Measurements from ENCODE around the gene POLD4. TPM values are rescaled to one million over a fixed set of nuclear protein-coding genes. Genes with fewer than 3 reads are reported as not detected.

Gene POLD4
- total and polyA plus RNA-seq, 2 of the 13 experiments (the other 11 are each of a cell fraction or from before 2014, with no cell fraction given): 10.5 to 27.4 TPM

DNA sequence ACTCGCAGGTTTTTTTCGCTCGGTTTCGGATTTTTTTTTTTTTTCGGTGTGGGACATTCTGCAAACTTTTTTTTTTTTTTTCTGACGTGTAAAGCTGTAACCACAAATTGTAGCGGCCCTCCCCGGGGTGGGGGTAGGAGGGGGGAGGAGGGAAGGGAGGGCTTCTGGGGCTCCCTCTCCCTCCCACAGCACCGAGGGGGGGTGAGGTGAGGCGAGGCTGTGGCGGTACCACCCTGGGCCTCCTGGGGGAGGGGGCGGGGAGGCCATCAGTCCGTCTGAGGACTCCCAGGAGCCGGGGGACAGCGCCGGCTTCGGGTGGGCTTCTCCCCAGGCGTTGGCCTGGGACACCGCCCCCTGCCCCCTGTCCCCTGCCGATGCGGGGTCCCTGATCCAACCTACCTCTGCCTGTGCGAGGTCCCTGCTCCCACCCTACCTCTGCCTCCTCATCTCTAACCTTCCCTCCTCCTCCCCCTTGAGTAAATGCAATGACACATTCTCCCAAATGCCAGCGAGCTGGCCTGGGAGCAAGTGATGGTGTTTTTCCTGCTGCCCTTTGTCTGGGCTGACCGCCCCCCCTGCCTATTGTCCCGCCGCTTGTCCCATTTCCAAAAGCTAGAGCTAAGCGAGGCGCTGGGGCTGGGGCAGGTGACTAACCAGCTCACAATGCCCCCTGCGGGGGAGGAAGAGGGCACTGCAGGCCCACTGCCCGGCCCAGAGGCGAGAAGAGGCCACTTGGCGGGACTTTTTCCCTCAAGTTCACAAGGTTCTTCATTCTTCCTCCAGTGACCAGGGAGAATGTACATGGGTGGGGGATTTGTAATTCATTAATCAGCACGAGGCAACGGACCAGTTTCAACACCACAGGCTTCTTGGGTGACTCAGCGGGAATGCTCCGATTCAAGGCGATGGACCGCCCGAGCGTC lies 20.6 kb upstream of the POLD4 start (continued):
- TF ChIP-seq NFIB (CRISPR knock-in tag; IDR thresholded peaks at IDR 0.05; ENCODE audit: borderline replicate concordance) (no peak), HNF4A (CRISPR knock-in tag; IDR thresholded peaks at IDR 0.05) (no peak), ARNTL (CRISPR knock-in tag; IDR thresholded peaks at IDR 0.05) (no peak), ASH2L (IDR thresholded peaks at IDR 0.05; ENCODE audit: insufficient read length, low read depth, low read length) (no peak), ZNF431 (CRISPR knock-in tag; IDR thresholded peaks at IDR 0.05; ENCODE audit: borderline replicate concordance, low read depth) (no peak), SIX4 (CRISPR knock-in tag; IDR thresholded peaks at IDR 0.05) (no peak), ZFX (CRISPR knock-in tag; IDR thresholded peaks at IDR 0.05; ENCODE audit: low read depth) (no peak), ATM (IDR thresholded peaks at IDR 0.05; ENCODE audit: borderline replicate concordance) (no peak), ZNF614 (CRISPR knock-in tag; IDR thresholded peaks at IDR 0.05; ENCODE audit: borderline replicate concordance) (no peak), CHD4 (IDR thresholded peaks at IDR 0.05; ENCODE audit: borderline replicate concordance, low read length) (no peak), ZNF263 (CRISPR knock-in tag; IDR thresholded peaks at IDR 0.05) (peak; percentile 62; the same call in 1 of the 2 replicates), TAF15 (IDR thresholded peaks at IDR 0.05; ENCODE audit: low read depth, low read length, poor library complexity, severe bottlenecking) (no peak), ZNF549 (CRISPR knock-in tag; IDR thresholded peaks at IDR 0.05) (no peak), SNAPC2 (CRISPR knock-in tag; IDR thresholded peaks at IDR 0.05) (no peak), NFE2 (CRISPR knock-in tag; IDR thresholded peaks at IDR 0.05) (peak; percentile 78), ISX (CRISPR knock-in tag; conservative IDR thresholded peaks at IDR 0.05) (no peak), ZNF782 (CRISPR knock-in tag; IDR thresholded peaks at IDR 0.05; ENCODE audit: borderline replicate concordance) (no peak), AGO1 (IDR thresholded peaks at IDR 0.05; ENCODE audit: low read depth, low read length, poor library complexity, severe bottlenecking) (no peak)
- TF ChIP-seq, protein P1, sequence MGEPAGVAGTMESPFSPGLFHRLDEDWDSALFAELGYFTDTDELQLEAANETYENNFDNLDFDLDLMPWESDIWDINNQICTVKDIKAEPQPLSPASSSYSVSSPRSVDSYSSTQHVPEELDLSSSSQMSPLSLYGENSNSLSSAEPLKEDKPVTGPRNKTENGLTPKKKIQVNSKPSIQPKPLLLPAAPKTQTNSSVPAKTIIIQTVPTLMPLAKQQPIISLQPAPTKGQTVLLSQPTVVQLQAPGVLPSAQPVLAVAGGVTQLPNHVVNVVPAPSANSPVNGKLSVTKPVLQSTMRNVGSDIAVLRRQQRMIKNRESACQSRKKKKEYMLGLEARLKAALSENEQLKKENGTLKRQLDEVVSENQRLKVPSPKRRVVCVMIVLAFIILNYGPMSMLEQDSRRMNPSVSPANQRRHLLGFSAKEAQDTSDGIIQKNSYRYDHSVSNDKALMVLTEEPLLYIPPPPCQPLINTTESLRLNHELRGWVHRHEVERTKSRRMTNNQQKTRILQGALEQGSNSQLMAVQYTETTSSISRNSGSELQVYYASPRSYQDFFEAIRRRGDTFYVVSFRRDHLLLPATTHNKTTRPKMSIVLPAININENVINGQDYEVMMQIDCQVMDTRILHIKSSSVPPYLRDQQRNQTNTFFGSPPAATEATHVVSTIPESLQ (CRISPR knock-in tag; conservative IDR thresholded peaks at IDR 0.05): no peak
- TF ChIP-seq, protein P2, sequence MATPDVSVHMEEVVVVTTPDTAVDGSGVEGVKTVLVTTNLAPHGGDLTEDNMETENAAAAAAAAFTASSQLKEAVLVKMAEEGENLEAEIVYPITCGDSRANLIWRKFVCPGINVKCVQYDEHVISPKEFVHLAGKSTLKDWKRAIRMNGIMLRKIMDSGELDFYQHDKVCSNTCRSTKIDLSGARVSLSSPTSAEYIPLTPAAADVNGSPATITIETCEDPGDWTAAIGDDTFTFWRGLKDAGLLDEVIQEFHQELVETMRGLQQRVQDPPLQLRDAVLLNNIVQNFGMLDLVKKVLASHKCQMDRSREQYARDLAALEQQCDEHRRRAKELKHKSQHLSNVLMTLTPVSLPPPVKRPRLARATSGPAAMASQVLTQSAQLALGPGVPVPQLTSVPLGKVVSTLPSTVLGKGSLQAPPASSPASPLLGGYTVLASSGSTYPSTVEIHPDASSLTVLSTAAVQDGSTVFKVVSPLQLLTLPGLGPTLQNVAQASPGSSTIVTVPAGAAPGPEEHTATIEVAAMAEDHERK (CRISPR knock-in tag; IDR thresholded peaks at IDR 0.05; ENCODE audit: low read depth): no peak
- TF ChIP-seq, protein P3, sequence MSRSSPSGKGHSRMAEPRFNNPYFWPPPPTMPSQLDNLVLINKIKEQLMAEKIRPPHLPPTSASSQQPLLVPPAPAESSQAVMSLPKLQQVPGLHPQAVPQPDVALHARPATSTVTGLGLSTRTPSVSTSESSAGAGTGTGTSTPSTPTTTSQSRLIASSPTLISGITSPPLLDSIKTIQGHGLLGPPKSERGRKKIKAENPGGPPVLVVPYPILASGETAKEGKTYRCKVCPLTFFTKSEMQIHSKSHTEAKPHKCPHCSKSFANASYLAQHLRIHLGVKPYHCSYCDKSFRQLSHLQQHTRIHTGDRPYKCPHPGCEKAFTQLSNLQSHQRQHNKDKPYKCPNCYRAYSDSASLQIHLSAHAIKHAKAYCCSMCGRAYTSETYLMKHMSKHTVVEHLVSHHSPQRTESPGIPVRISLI (CRISPR knock-in tag; IDR thresholded peaks at IDR 0.05; ENCODE audit: borderline replicate concordance): no peak
- TF ChIP-seq, protein P4, sequence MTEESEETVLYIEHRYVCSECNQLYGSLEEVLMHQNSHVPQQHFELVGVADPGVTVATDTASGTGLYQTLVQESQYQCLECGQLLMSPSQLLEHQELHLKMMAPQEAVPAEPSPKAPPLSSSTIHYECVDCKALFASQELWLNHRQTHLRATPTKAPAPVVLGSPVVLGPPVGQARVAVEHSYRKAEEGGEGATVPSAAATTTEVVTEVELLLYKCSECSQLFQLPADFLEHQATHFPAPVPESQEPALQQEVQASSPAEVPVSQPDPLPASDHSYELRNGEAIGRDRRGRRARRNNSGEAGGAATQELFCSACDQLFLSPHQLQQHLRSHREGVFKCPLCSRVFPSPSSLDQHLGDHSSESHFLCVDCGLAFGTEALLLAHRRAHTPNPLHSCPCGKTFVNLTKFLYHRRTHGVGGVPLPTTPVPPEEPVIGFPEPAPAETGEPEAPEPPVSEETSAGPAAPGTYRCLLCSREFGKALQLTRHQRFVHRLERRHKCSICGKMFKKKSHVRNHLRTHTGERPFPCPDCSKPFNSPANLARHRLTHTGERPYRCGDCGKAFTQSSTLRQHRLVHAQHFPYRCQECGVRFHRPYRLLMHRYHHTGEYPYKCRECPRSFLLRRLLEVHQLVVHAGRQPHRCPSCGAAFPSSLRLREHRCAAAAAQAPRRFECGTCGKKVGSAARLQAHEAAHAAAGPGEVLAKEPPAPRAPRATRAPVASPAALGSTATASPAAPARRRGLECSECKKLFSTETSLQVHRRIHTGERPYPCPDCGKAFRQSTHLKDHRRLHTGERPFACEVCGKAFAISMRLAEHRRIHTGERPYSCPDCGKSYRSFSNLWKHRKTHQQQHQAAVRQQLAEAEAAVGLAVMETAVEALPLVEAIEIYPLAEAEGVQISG (CRISPR knock-in tag; IDR thresholded peaks at IDR 0.05): peak; percentile 65
